Measurements from ENCODE around the gene SETMAR. TPM values are rescaled to one million over a fixed set of nuclear protein-coding genes. Genes with fewer than 3 reads are reported as not detected.

Gene SETMAR
- total and polyA plus RNA-seq, 2 of the 8 experiments (the other 6 are each of a cell fraction or from before 2014, with no cell fraction given) = 16.1 to 25.3 TPM

DNA sequence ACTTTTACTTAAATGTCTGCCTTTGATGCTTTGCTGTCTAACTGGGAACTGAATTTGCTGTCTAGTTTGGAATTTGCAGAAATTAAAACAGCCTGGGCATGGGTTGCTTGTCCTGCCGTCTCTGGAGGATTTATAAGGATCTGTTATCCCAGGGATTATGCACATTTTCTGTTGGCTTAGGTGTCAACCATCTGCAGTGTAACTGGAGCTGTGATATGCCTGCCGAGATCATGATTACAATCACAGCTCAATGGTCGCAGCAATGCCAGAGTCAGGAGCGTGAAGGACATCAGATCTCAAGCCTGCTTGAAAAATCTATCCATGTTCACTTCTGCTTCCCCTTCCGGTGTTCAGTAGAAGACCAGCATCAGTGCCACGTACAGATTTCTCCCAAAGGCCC, 41.8 kb upstream of the SETMAR start:
- TF ChIP-seq BACH1 (IDR thresholded peaks at IDR 0.05; ENCODE audit: low read length) (no peak), SIRT6 (IDR thresholded peaks at IDR 0.05; ENCODE audit: low read length) (no peak), BCL11A (IDR thresholded peaks at IDR 0.05; ENCODE audit: low read depth in 2 of 2, low read length in 2 of 2) (no peak), CHD2 (IDR thresholded peaks at IDR 0.05; ENCODE audit: low read length) (no peak), ASH2L (IDR thresholded peaks at IDR 0.05; ENCODE audit: low read length) (no peak), EP300 (IDR thresholded peaks at IDR 0.05; ENCODE audit: borderline replicate concordance in 1 of 2, low read depth in 2 of 2, low read length in 2 of 2) (no peak), RXRA (IDR thresholded peaks at IDR 0.05; ENCODE audit: insufficient read depth, low read depth, low read length) (no peak), TBP (IDR thresholded peaks at IDR 0.05; ENCODE audit: low read depth, low read length) (no peak), CTBP2 (IDR thresholded peaks at IDR 0.05; ENCODE audit: borderline replicate concordance, insufficient read depth, insufficient read length, low read length) (no peak), POU5F1 (IDR thresholded peaks at IDR 0.05; ENCODE audit: low read depth, low read length) (no peak), ZNF274 (IDR thresholded peaks at IDR 0.05; ENCODE audit: borderline replicate concordance, extremely low read depth, low read length) (no peak), YY1 (IDR thresholded peaks at IDR 0.05; ENCODE audit: low read depth, low read length) (no peak), SIN3A (conservative IDR thresholded peaks at IDR 0.05 in 1 of 2, IDR thresholded peaks at IDR 0.05 in 1 of 2; ENCODE audit: low read depth in 1 of 2, low read length in 2 of 2) (no peak)
- CTCF ChIA-PET (ENCODE audit: partially characterized antibody) = interaction anchor here (1.0 to 1.7 kb wide), 3 partner anchors 11 to 263 kb away, joined by 3 to 6 read pairs (median 4); no protein-coding TSS in a partner anchor
- Histone ChIP-seq H2BK120ac (replicated peaks; ENCODE audit: low read depth, low read length) (no peak overlapping the region), H2BK5ac (ENCODE audit: low read depth, low read length) (no peak overlapping the region), H3K79me1 (ENCODE audit: low read depth, low read length) (no peaks in the 10 kb centered on the region), H3K4me1 (replicated peaks in 1 of 4; ENCODE audit: control insufficient read depth in 3 of 4, insufficient read depth in 4 of 4, low read length in 3 of 4) (no peaks in the 10 kb centered on the region), H4K91ac (replicated peaks; ENCODE audit: insufficient read length, low read length) (no peak overlapping the region), H3K4me2 (ENCODE audit: insufficient read depth in 1 of 2, low read depth in 2 of 2, low read length in 2 of 2) (no peak overlapping the region), H4K5ac (ENCODE audit: insufficient read length, low read depth, low read length) (no peak overlapping the region), H3K36me3 (ENCODE audit: control insufficient read depth in 2 of 4, insufficient read depth in 4 of 4, low read length in 3 of 4) (no peaks in the 10 kb centered on the region), H2AFZ (ENCODE audit: low read length) (no peak overlapping the region), H4K20me1 (replicated peaks in 1 of 2; ENCODE audit: control insufficient read depth in 1 of 2, insufficient read depth in 2 of 2, low read length in 2 of 2) (no peaks in the 10 kb centered on the region), H3K27ac (ENCODE audit: low read depth, low read length) (no peak overlapping the region), H2BK12ac (ENCODE audit: low read depth, low read length) (no peak overlapping the region), H3K56ac (replicated peaks; ENCODE audit: insufficient read length, low read depth, low read length) (no peak overlapping the region), H2AK5ac (ENCODE audit: low read depth, low read length) (no peak overlapping the region), H4K8ac (ENCODE audit: extremely low read depth, insufficient read depth, low read length) (no peak overlapping the region), H3K4me3 (ENCODE audit: extremely low read depth in 1 of 4, insufficient read depth in 2 of 4, low read depth in 3 of 4, low read length in 4 of 4) (no peak overlapping the region), H3K9me3 (ENCODE audit: insufficient read depth in 2 of 2, low read depth in 1 of 2, low read length in 1 of 2) (0 out of 4 replicates have a peak, but pooled peaks cover 0 to 2% of the 10 kb centered on the region in 2 experiments), H3K23me2 (ENCODE audit: low read depth, low read length) (no peaks in the 10 kb centered on the region), H3K4ac (replicated peaks; ENCODE audit: insufficient read length, low read depth, low read length) (no peak overlapping the region), H3K9ac (replicated peaks in 1 of 4; ENCODE audit: extremely low read depth in 1 of 4, low read depth in 3 of 4, low read length in 3 of 4) (no peak overlapping the region), H3K79me2 (ENCODE audit: control insufficient read depth in 1 of 2, insufficient read depth in 2 of 2, low read length in 2 of 2) (no peaks in the 10 kb centered on the region), H3K27me3 (replicated peaks in 1 of 4; ENCODE audit: control insufficient read depth in 3 of 4, extremely low read depth in 1 of 4, insufficient read depth in 3 of 4, low read length in 3 of 4) (no peaks in the 10 kb centered on the region), H2BK20ac (ENCODE audit: low read length) (no peak overlapping the region), H3K14ac (ENCODE audit: insufficient read length) (no peak overlapping the region), H3K23ac (ENCODE audit: insufficient read length) (no peak overlapping the region), H3K18ac (ENCODE audit: extremely low read depth, low read length) (no peak overlapping the region), H2BK15ac (ENCODE audit: low read length) (no peak overlapping the region)
- POLR2A ChIA-PET (ENCODE audit: partially characterized antibody) = no interaction called here
- 86% methylated on average over 6 of the region's 6 CpGs; no CpG with 5 or more reads in 1 of the 2 experiments for WGBS, 2 experiments (ENCODE audit: extremely low coverage in 1 of 2, insufficient coverage in 1 of 2, insufficient read length in 1 of 2, insufficient replicate concordance in 2 of 2, low coverage in 1 of 2, low lambda C conversion rate in 2 of 2, missing lambda C conversion rate in 1 of 2)
- no peak for DNase-seq (ENCODE audit: low read depth in 1 of 2, low spot score in 2 of 2)
- no peak for FAIRE-seq
